GM12874 (cell line): ENCODE measurements around the gene PSME2.

Experiments
- CTCF ChIP-seq: IDR thresholded peaks from 2 replicates; pipeline ENCODE4 v1.5.1; 2011; ENCODE audit warnings: low read depth, mild to moderate bottlenecking, control low read depth, low read length, moderate library complexity; ENCODE audit not compliant: insufficient read depth

PSME2 gene

GRCh38 chr14:24130380-24130716 lies 16.1 kb downstream of the PSME2 start, which contains the start of gene FITM1:
FITM1 (plus strand) TSS chr14:24130659; CDS start chr14:24131564, 905 bp downstream.
- no peak for TF ChIP-seq CTCF

- no peak for TF ChIP-seq CTCF
These were observed 16.9 kb downstream of the PSME2 start for GRCh38 chr14:24129410-24129998.

- TF ChIP-seq CTCF: no peak
These were observed 18.7 kb downstream of the PSME2 start for GRCh38 chr14:24127673-24128072.

- TF ChIP-seq CTCF: no peak
These were observed 19.5 kb downstream of the PSME2 start for GRCh38 chr14:24126939-24127338.

GRCh38 chr14:24123424-24124417 lies 22.7 kb downstream of the PSME2 start:
- TF ChIP-seq CTCF: no peak

GRCh38 chr14:24122898-24123297 lies 23.5 kb downstream of the PSME2 start:
- TF ChIP-seq CTCF: no peak

GRCh38 chr14:24122416-24122815 lies 24.0 kb downstream of the PSME2 start:
- no peak for TF ChIP-seq CTCF
